Natural killer cell (primary cell): Measurements from ENCODE around the gene CHCHD3. TPM values are rescaled to one million over a fixed set of nuclear protein-coding genes. Genes with fewer than 3 reads are reported as not detected.

Experiments
- ATAC-seq, 3 donors: fragments of 150-1000 bp in 2 of 3; fragments of 200-7000 bp in 1 of 3; cut with Tn5 transposase; 1 replicate in 1 of 3; 2 replicates in 2 of 3; pipeline ENCODE4 v1.10.0; 2021; ENCODE audit warnings: mild to moderate bottlenecking in 2 of 3, moderate library complexity in 2 of 3
- DNase-seq, 2 donors: peaks; one replicate each; pipeline versions ENCODE4 v3.0.0 to v3.0.0-alpha.2; 2013 to 2021; ENCODE audit warnings: mixed read lengths in 1 of 2
- H3K27ac ChIP-seq: one replicate; pipeline ENCODE4 v1.5.1; 2013; ENCODE audit warnings: mild to moderate bottlenecking, low read length
- H3K27me3 ChIP-seq: one replicate; pipeline ENCODE4 v1.6.1; 2013; ENCODE audit warnings: low read length; ENCODE audit not compliant: control insufficient read depth, insufficient read depth
- H3K36me3 ChIP-seq: one replicate; pipeline ENCODE4 v1.6.1; 2013; ENCODE audit warnings: low read length; ENCODE audit not compliant: control insufficient read depth, insufficient read depth
- H3K4me1 ChIP-seq: one replicate; pipeline ENCODE4 v1.6.1; 2013; ENCODE audit warnings: low read length; ENCODE audit not compliant: control insufficient read depth, insufficient read depth
- H3K4me3 ChIP-seq: one replicate; pipeline ENCODE4 v1.5.1; 2013; ENCODE audit warnings: low read length
- H3K9me3 ChIP-seq: one replicate; pipeline ENCODE4 v1.6.1; 2013; ENCODE audit warnings: low read length; ENCODE audit not compliant: control insufficient read depth, insufficient read depth
- H3K27ac Mint-ChIP-seq, 2 donors: one replicate each; pipeline ENCODE4 v1.8.0; 2022; ENCODE audit warnings: mild to moderate bottlenecking in 2 of 2, mixed read lengths in 2 of 2, moderate library complexity in 1 of 2
- H3K27me3 Mint-ChIP-seq, 2 donors: one replicate each; pipeline ENCODE4 v1.8.0; 2022; ENCODE audit warnings: low read depth in 2 of 2, mixed read lengths in 2 of 2
- H3K36me3 Mint-ChIP-seq: one replicate; pipeline ENCODE4 v1.8.0; 2022; ENCODE audit warnings: mixed read lengths
- H3K4me1 Mint-ChIP-seq, 2 donors: one replicate each; pipeline ENCODE4 v1.8.0; 2022; ENCODE audit warnings: mixed read lengths in 2 of 2
- H3K4me3 Mint-ChIP-seq: one replicate; pipeline ENCODE4 v1.8.0; 2022; ENCODE audit warnings: mild to moderate bottlenecking, moderate library complexity, mixed read lengths
- H3K9me3 Mint-ChIP-seq, 2 donors: one replicate each; pipeline ENCODE4 v1.8.0; 2022; ENCODE audit warnings: mixed read lengths in 2 of 2
- CTCF ChIP-seq: fragments of 200-600 bp; IDR thresholded peaks from one replicate; pipeline ENCODE4 v1.8.0; 2022; ENCODE audit warnings: antibody characterized with exemption
- WGBS: methylation state at CpG from one replicate; pipeline ENCODE4 v1.1.7; 2013; ENCODE audit warnings: missing lambda C conversion rate; ENCODE audit not compliant: insufficient coverage; 5-methylcytosine and 5-hydroxymethylcytosine counted together
- intact Hi-C: fragments of 100-400 bp; cut with micrococcal nuclease; formaldehyde crosslinking; loops from one replicate; pipeline ENCODE4 v1.14.2; 2022
- total RNA-seq, 4 donors: library from RNA; stranded (reverse); fragments of 120-200 nt in 1 of 4; gene quantifications; one replicate each; pipeline versions ENCODE4 v1.2.3 to v1.2.4, GENCODE V29; 2013 to 2022

CHCHD3 gene
- total RNA-seq, 3 donors from 2014 or later (not counting 1 experiment from before 2014, with no cell fraction given), result 35.2 to 41.0 (median 35.9) TPM

- no peak overlapping the region for H3K27ac ChIP-seq
- ATAC-seq (no peak), DNase-seq (no peak)
- no peak overlapping the region for H3K27ac Mint-ChIP-seq
- TF ChIP-seq CTCF, result no peak
- peaks cover 6% of the 10 kb centered on the region for H3K36me3 Mint-ChIP-seq
- no peaks in the 10 kb centered on the region for H3K27me3 ChIP-seq
- intact Hi-C loops, result no loop called here
- peaks cover 8 to 16% of the 10 kb centered on the region in 2 donors for H3K4me1 Mint-ChIP-seq
- no peaks in the 10 kb centered on the region for H3K4me1 ChIP-seq
- WGBS, result 96% methylated on average over 3 of the region's 3 CpGs
- no peaks in the 10 kb centered on the region for H3K9me3 ChIP-seq
- H3K4me3 ChIP-seq, result no peak overlapping the region
- no peaks in the 10 kb centered on the region for H3K9me3 Mint-ChIP-seq
- peaks cover 9% of the 10 kb centered on the region for H3K36me3 ChIP-seq
- no peak overlapping the region for H3K4me3 Mint-ChIP-seq
- no peaks in the 10 kb centered on the region for H3K27me3 Mint-ChIP-seq
Measured at GRCh38 chr7:132797152-132797551, 284.7 kb downstream of the CHCHD3 start.

GRCh38 chr7:132793474-132793873 lies 288.4 kb downstream of the CHCHD3 start:
- H3K9me3 Mint-ChIP-seq, result no peaks in the 10 kb centered on the region
- ATAC-seq (no peak), DNase-seq (no peak)
- WGBS, result 100% methylated on average over 1 of the region's 3 CpGs
- intact Hi-C loops, result no loop called here
- no peak overlapping the region for H3K27ac Mint-ChIP-seq
- no peak for TF ChIP-seq CTCF
- Histone ChIP-seq H3K27ac (no peak overlapping the region), H3K4me1 (no peaks in the 10 kb centered on the region), H3K9me3 (no peaks in the 10 kb centered on the region), H3K27me3 (no peaks in the 10 kb centered on the region), H3K36me3 (peaks cover 9% of the 10 kb centered on the region), H3K4me3 (no peak overlapping the region)
- H3K36me3 Mint-ChIP-seq, result peaks cover 6% of the 10 kb centered on the region
- H3K27me3 Mint-ChIP-seq, result no peaks in the 10 kb centered on the region
- H3K4me3 Mint-ChIP-seq, result no peak overlapping the region
- peaks cover 15 to 21% of the 10 kb centered on the region in 2 donors for H3K4me1 Mint-ChIP-seq

GRCh38 chr7:132791036-132791435 lies 290.9 kb downstream of the CHCHD3 start:
- no peaks in the 10 kb centered on the region for H3K27me3 Mint-ChIP-seq
- no peaks in the 10 kb centered on the region for H3K27me3 ChIP-seq
- TF ChIP-seq CTCF, result no peak
- WGBS, result 86% methylated on average over 1 of the region's 1 CpG
- intact Hi-C loops, result no loop called here
- peaks cover 9% of the 10 kb centered on the region for H3K36me3 ChIP-seq
- no peak overlapping the region for H3K4me3 ChIP-seq
- H3K27ac Mint-ChIP-seq, result no peak overlapping the region
- H3K4me1 Mint-ChIP-seq, result peaks cover 9 to 14% of the 10 kb centered on the region in 2 donors
- no peaks in the 10 kb centered on the region for H3K9me3 Mint-ChIP-seq
- no peak overlapping the region for H3K27ac ChIP-seq
- no peak for ATAC-seq
- no peaks in the 10 kb centered on the region for H3K4me1 ChIP-seq
- H3K9me3 ChIP-seq, result no peaks in the 10 kb centered on the region
- peaks cover 6% of the 10 kb centered on the region for H3K36me3 Mint-ChIP-seq
- DNase-seq, result no peak
- H3K4me3 Mint-ChIP-seq, result no peak overlapping the region

- no peaks in the 10 kb centered on the region for H3K4me1 ChIP-seq
- ATAC-seq, result no peak
- H3K36me3 ChIP-seq, result peaks cover 4% of the 10 kb centered on the region
- 100% methylated on average over 2 of the region's 2 CpGs for WGBS
- H3K27me3 ChIP-seq, result no peaks in the 10 kb centered on the region
- H3K36me3 Mint-ChIP-seq, result peaks cover 12% of the 10 kb centered on the region
- no peak overlapping the region for H3K27ac Mint-ChIP-seq
- no peak overlapping the region for H3K4me3 Mint-ChIP-seq
- intact Hi-C loops, result no loop called here
- no peak overlapping the region for H3K4me3 ChIP-seq
- no peaks in the 10 kb centered on the region for H3K9me3 Mint-ChIP-seq
- H3K9me3 ChIP-seq, result no peaks in the 10 kb centered on the region
- peaks cover 9 to 14% of the 10 kb centered on the region in 2 donors for H3K4me1 Mint-ChIP-seq
- no peak for DNase-seq
- no peak overlapping the region for H3K27ac ChIP-seq
- H3K27me3 Mint-ChIP-seq, result no peaks in the 10 kb centered on the region
- TF ChIP-seq CTCF, result no peak
Measured at GRCh38 chr7:132790104-132790503, 291.8 kb downstream of the CHCHD3 start.
